ENCODE results near the gene SLC36A4.

GRCh38 chr11:93160808-93161207 lies 37.0 kb downstream of the SLC36A4 start:
- TF ChIP-seq CTCF (IDR thresholded peaks at IDR 0.05) (no peak), POLR2A (IDR thresholded peaks at IDR 0.05) (no peak)

Data from heart left ventricle (tissue), 13 donors.